Measurements from ENCODE around the gene CNTFR. TPM values are rescaled to one million over a fixed set of nuclear protein-coding genes. Genes with fewer than 3 reads are reported as not detected.

Gene CNTFR
- total RNA-seq, 1 experiment from 2014 or later = not detected

DNA sequence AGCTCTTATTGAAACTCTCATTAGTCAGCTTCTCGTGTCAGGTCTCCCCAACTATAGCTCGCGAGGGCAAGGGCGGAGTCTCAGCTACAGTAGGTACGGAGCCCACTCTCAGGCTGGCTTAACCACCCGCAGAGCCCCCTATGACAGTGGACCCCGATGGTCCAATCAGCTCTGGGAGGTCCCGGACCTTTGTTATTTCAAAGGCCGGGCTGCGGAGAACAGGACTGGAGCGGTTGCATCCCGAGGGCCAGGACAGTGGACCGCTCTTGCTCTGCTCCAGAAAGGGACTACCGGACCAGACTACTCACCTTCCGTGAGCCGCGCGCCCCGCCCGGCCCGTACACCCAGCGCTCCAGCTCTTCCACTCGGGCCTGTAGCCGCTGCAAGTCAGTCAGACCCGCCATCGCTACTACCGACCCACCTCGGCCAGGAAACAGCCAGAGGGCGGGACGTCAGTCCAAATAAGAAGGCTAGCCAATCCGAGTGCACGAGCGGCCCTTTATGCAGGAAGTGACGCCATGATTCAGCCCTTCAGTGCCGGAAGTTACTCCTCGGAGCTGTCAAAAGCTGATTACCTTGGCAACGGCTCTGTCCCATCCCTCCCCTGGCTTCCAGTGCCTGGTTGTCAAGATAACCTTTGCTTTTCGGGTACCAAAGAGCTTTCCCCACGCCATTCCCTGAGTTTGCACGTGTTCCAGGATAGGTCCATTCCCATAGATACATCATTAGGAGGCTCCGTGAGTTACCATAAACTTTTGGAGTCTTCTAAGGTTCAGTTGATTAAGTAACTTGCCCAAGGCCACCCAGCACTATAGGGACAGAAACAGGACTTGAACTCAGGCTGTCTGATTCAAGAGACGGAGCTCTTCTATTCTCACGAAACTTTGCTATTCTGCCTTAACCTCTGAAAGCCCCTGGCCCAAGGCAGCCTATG is 30.8 kb upstream of the CNTFR start, which contains the start of gene DCTN3:
Gene DCTN3, minus strand, starts transcription at position 435 of the 934 bp plus-strand sequence. Its CDS starts 31 bp downstream, at position 404.
- H3K27ac Mint-ChIP-seq (ENCODE audit: unreplicated experiment) = peak within 1 kb of the TSS; percentile 58
- peaks cover 15% of the 10 kb centered on the region for H3K4me1 Mint-ChIP-seq (ENCODE audit: low read depth, unreplicated experiment)
- CTCF ChIA-PET = interaction anchor here (0.5 kb wide), 1 partner anchor 335 kb away, joined by 4 read pairs; no protein-coding TSS in a partner anchor
- H3K27me3 Mint-ChIP-seq (ENCODE audit: unreplicated experiment) = peaks cover 3% of the 10 kb centered on the region
- H3K4me3 Mint-ChIP-seq (ENCODE audit: low read depth, unreplicated experiment) = peak within 1 kb of the TSS; percentile 78
- H3K9me3 Mint-ChIP-seq (ENCODE audit: low read depth, unreplicated experiment) = no peaks in the 10 kb centered on the region
- BruUV-seq (replicated peaks) = TSS peak; percentile 35
- intact Hi-C loops (cut with micrococcal nuclease; ENCODE audit: unreplicated experiment) = no loop called here
- TF ChIP-seq, protein P1, sequence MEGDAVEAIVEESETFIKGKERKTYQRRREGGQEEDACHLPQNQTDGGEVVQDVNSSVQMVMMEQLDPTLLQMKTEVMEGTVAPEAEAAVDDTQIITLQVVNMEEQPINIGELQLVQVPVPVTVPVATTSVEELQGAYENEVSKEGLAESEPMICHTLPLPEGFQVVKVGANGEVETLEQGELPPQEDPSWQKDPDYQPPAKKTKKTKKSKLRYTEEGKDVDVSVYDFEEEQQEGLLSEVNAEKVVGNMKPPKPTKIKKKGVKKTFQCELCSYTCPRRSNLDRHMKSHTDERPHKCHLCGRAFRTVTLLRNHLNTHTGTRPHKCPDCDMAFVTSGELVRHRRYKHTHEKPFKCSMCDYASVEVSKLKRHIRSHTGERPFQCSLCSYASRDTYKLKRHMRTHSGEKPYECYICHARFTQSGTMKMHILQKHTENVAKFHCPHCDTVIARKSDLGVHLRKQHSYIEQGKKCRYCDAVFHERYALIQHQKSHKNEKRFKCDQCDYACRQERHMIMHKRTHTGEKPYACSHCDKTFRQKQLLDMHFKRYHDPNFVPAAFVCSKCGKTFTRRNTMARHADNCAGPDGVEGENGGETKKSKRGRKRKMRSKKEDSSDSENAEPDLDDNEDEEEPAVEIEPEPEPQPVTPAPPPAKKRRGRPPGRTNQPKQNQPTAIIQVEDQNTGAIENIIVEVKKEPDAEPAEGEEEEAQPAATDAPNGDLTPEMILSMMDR (IDR thresholded peaks at IDR 0.05; ENCODE audit: unreplicated experiment) = no peak
- DNase-seq = peak; percentile 79
- H3K36me3 Mint-ChIP-seq (ENCODE audit: insufficient read depth, unreplicated experiment) = peaks cover 17% of the 10 kb centered on the region

DNA sequence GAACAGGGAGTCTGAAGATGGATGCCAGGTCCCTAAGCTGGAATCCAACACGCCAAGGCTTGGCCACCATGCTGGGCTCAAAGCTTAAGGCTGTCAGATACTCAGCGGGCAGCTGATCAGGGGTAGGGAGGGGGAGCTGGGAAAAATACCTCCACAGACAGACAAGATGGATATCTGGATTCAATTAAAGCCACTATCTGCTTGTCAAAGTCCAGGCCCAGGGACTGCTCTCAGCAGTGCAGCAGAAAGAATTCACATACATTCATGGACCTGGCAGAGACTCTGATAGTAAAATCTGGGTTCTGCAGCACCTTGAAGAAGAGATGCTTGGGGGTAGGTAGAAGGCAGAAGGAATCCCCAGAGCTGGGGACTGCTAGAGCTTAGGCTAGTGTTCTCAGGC is 25.6 kb upstream of the CNTFR start:
- H3K9me3 Mint-ChIP-seq (ENCODE audit: low read depth, unreplicated experiment) = no peaks in the 10 kb centered on the region
- intact Hi-C loops (cut with micrococcal nuclease; ENCODE audit: unreplicated experiment) = no loop called here
- CTCF ChIA-PET = no interaction called here
- H3K4me1 Mint-ChIP-seq (ENCODE audit: low read depth, unreplicated experiment) = peaks cover 14% of the 10 kb centered on the region
- H3K4me3 Mint-ChIP-seq (ENCODE audit: low read depth, unreplicated experiment) = no peak overlapping the region
- no peak overlapping the region for H3K27ac Mint-ChIP-seq (ENCODE audit: unreplicated experiment)
- no peaks in the 10 kb centered on the region for H3K27me3 Mint-ChIP-seq (ENCODE audit: unreplicated experiment)
- TF ChIP-seq, protein P1 (IDR thresholded peaks at IDR 0.05; ENCODE audit: unreplicated experiment) = no peak
- H3K36me3 Mint-ChIP-seq (ENCODE audit: insufficient read depth, unreplicated experiment) = peaks cover 26% of the 10 kb centered on the region
- DNase-seq = no peak
- no TSS peak for BruUV-seq (replicated peaks)

DNA sequence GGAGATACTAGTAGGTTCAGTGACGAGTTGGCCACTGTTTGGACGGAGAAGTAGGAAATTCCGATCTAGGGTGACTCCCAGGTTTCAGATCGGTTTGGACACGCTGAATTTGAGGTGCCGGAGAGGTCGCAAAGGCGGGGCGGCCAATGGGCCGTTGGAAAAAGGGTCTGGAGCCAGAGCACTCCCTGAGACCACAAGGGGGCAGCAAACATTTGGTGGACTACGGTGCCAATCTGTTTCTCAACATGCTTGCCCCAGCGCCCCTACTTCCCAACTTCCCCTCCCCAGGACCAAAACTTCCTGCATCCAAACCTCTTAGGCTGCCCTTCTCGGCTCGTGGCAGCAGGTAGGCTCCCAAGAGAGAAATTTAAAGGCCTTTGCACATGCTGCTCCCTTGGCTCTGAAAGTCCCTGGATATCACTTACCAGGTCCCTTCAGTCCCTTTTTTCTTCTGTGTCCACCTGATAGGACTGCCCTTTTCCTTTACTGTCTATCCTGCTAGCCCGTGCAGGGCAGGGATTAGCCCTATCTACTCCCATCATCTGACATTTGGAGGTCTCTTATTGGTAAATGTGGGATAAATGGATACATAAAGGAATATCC is 23.4 kb upstream of the CNTFR start:
- no peaks in the 10 kb centered on the region for H3K9me3 Mint-ChIP-seq (ENCODE audit: low read depth, unreplicated experiment)
- peak overlapping the region; percentile 86 for H3K4me3 Mint-ChIP-seq (ENCODE audit: low read depth, unreplicated experiment)
- no TSS peak for BruUV-seq (replicated peaks)
- CTCF ChIA-PET = interaction anchor here (0.6 to 1.0 kb wide), 2 partner anchors 21 to 434 kb away, joined by 3 to 5 read pairs; no protein-coding TSS in a partner anchor
- DNase-seq = peak; percentile 79
- no peaks in the 10 kb centered on the region for H3K4me1 Mint-ChIP-seq (ENCODE audit: low read depth, unreplicated experiment)
- no peaks in the 10 kb centered on the region for H3K27me3 Mint-ChIP-seq (ENCODE audit: unreplicated experiment)
- peaks cover 16% of the 10 kb centered on the region for H3K36me3 Mint-ChIP-seq (ENCODE audit: insufficient read depth, unreplicated experiment)
- intact Hi-C loops (cut with micrococcal nuclease; ENCODE audit: unreplicated experiment) = loop anchor here (1.0 kb wide), 1 partner anchor 21 kb away; no protein-coding TSS in a partner anchor
- TF ChIP-seq, protein P1 (IDR thresholded peaks at IDR 0.05; ENCODE audit: unreplicated experiment) = peak; percentile 55
- no peak overlapping the region for H3K27ac Mint-ChIP-seq (ENCODE audit: unreplicated experiment)

Measured in Calu3 (cell line).